PC-9 (cell line): ENCODE results near the gene GABRR2. TPM values are rescaled to one million over a fixed set of nuclear protein-coding genes. Genes with fewer than 3 reads are reported as not detected.
A peak's percentile ranks its signal among the peaks of the same experiment; 100 is the strongest.

ENCODE experiments used
- BruUV-seq: library from RNA; stranded (reverse); fragments of 400-500 nt; replicated peaks from 2 replicates; lab custom pipeline; 2021; lab: Mats Ljungman, UMichigan
- CTCF ChIA-PET: fragments of 300-600 bp; sonication (Branson Sonifier 250); formaldehyde crosslinking; loops from one replicate; lab custom pipeline; 2022; ENCODE audit warnings: antibody characterized with exemption; lab: Charles Lee
- POLR2A ChIA-PET: fragments of 300-600 bp; sonication (Branson Sonifier 250); formaldehyde crosslinking; loops from one replicate; lab custom pipeline; 2022; ENCODE audit warnings: antibody characterized with exemption; ENCODE audit not compliant: unreplicated experiment; lab: Charles Lee
- DNase-seq, 2 experiments: peaks; one replicate each; pipeline versions ENCODE4 v3.0.0 to v3.0.0-alpha.2; 2015 to 2022; ENCODE audit warnings: mixed read lengths in 1 of 2
- H2AFZ ChIP-seq: fragments of 200-600 bp; sonication (generic); 2 replicates; pipeline ENCODE4 v1.8.1; 2017; ENCODE audit warnings: antibody characterized with exemption
- H3F3A ChIP-seq: fragments of 200-600 bp; sonication (generic); 2 replicates; pipeline ENCODE4 v1.8.1; 2017; ENCODE audit warnings: antibody characterized with exemption, mild to moderate bottlenecking, low read depth; ENCODE audit not compliant: insufficient read depth
- H3K27ac ChIP-seq: fragments of 200-600 bp; sonication (generic); 2 replicates; pipeline ENCODE4 v1.6.1; 2016; ENCODE audit warnings: mixed run types
- H3K27me3 ChIP-seq: fragments of 200-600 bp; sonication (generic); 2 replicates; pipeline ENCODE4 v1.6.1; 2016; ENCODE audit warnings: low read depth, mixed run types; ENCODE audit not compliant: insufficient read depth
- H3K36me3 ChIP-seq: fragments of 200-600 bp; sonication (generic); 2 replicates; pipeline ENCODE4 v1.6.1; 2016; ENCODE audit warnings: low read depth, mixed run types
- H3K4me1 ChIP-seq: fragments of 200-600 bp; sonication (generic); replicated peaks from 2 replicates; pipeline ENCODE4 v1.6.1; 2016; ENCODE audit warnings: mixed run types; ENCODE audit not compliant: insufficient read depth
- H3K4me2 ChIP-seq: fragments of 200-600 bp; sonication (generic); 2 replicates; pipeline ENCODE4 v1.6.1; 2017; ENCODE audit warnings: mixed run types
- H3K4me3 ChIP-seq: fragments of 200-600 bp; sonication (generic); 2 replicates; pipeline ENCODE4 v1.6.1; 2016; ENCODE audit warnings: mixed run types
- H3K79me2 ChIP-seq: fragments of 200-600 bp; sonication (generic); 2 replicates; pipeline ENCODE4 v1.6.1; 2017; ENCODE audit warnings: low read depth, mixed run types
- H3K9me2 ChIP-seq: fragments of 200-600 bp; sonication (generic); 2 replicates; pipeline ENCODE4 v1.8.1; 2017; ENCODE audit warnings: mild to moderate bottlenecking; ENCODE audit not compliant: insufficient read depth
- H3K9me3 ChIP-seq: fragments of 200-600 bp; sonication (generic); 2 replicates; pipeline ENCODE4 v1.8.1; 2016; ENCODE audit warnings: low read depth; ENCODE audit not compliant: insufficient read depth
- H4K20me1 ChIP-seq: fragments of 200-600 bp; sonication (generic); 2 replicates; pipeline ENCODE4 v1.8.1; 2017; ENCODE audit not compliant: insufficient read depth
- CTCF ChIP-seq: fragments of 200-600 bp; sonication (generic); conservative IDR thresholded peaks from 2 replicates; pipeline ENCODE4 v1.6.1; 2017; ENCODE audit warnings: mixed run types, antibody characterized with exemption, mild to moderate bottlenecking, moderate library complexity
- EZH2 ChIP-seq: fragments of 200-600 bp; sonication (generic); IDR thresholded peaks from 2 replicates; pipeline ENCODE4 v1.8.0; 2017; ENCODE audit warnings: antibody characterized with exemption, low read depth
- intact Hi-C: fragments of 100-400 bp; cut with micrococcal nuclease; formaldehyde crosslinking; loops from one replicate; pipeline ENCODE4 v1.10.0; 2022; ENCODE audit not compliant: unreplicated experiment
- total RNA-seq: library from RNA; stranded (reverse); gene quantifications from 2 replicates; pipeline ENCODE4 v1.2.3, GENCODE V29; 2021

Gene GABRR2
- total RNA-seq, 1 experiment from 2014 or later: 0.52 TPM

DNA sequence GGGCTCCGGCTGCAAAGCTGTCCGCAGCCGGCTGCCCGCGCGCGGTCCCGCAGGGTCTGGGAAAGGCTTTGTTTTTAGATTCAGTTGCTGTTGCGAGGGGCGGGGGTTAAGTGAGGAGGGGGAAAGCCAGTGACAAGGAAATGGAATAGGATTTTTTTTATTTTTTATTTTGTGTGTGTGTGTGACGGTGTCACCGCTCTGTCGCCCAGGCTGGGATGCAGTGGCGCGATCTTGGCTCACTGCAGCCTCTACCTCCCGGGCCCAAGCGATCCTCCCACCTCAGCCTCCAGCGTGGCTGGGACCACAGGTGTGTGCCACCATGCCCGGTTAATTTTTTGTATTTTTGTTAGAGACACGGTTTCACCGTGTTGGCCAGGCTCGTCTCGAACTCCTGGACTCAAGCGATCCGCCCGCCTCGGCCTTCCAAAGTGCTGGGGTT is 38.0 kb upstream of the GABRR2 start:
- POLR2A ChIA-PET: interaction anchor here (0.6 to 2.1 kb wide), 4 partner anchors 46 to 1643 kb away, joined by 4 to 25 read pairs (median 11); no protein-coding TSS in a partner anchor

DNA sequence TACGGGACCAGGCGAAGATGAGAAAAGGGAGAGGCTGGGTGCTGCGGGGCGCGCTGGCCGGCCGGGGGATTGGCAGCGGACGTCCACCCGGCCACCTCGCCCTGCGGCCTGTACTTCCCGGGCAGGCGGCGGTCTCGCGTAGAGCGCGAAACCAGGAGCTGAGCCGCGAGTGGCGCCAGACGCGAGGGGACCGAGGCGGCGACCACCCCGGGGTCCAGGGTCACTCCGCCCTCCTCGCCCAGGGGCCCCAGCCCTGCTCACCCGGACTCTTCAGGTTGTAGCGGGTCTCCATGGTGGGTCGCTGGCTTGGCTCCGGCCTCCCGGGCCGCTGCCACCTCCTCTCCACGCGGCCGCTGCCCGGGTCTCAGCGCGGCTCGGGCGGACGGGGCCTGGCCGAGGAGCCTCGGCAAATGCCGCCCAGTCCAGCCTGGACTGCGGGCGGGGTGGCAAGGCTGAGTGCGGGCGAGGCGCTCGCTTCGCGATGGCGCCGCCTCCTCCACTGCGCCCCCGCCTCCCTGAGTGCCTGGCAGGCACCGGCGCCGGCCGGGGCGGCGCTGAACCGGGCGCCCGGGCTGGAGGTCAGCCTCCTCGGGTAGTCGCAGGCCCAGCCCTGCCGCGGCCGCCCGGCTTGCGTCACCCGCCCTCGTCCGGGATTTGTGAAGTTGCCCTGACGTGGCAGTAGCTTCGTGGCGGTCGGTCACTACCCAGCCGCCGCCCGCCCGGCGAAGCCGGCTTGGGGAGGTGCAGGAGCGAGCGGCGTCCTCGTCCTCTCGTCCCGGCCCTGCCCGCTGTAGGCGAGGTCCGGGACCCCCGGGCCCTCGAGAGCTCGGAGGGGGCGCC is 37.4 kb upstream of the GABRR2 start, which contains the start of gene UBE2J1:
Gene UBE2J1 (minus strand): TSS at position 445 of the 840 bp plus-strand sequence. CDS start 153 bp downstream, at position 292.
- Histone ChIP-seq H3K4me1 (peaks cover 28% of the 10 kb centered on the region), H2AFZ (peak within 1 kb of the TSS; percentile 86), H3F3A (peaks cover 12% of the 10 kb centered on the region; the same call in 1 of the 2 replicates), H3K4me3 (peak within 1 kb of the TSS; percentile 81), H3K9me3 (no peaks in the 10 kb centered on the region), H3K27me3 (no peaks in the 10 kb centered on the region), H3K9me2 (no peaks in the 10 kb centered on the region), H3K4me2 (peak within 1 kb of the TSS; percentile 91), H3K36me3 (no peaks in the 10 kb centered on the region), H3K27ac (peak within 1 kb of the TSS; percentile 88), H4K20me1 (no peaks in the 10 kb centered on the region), H3K79me2 (peaks cover 48% of the 10 kb centered on the region)
- no peak for TF ChIP-seq EZH2
- no peak for TF ChIP-seq CTCF
- ChIA-PET CTCF (interaction anchor here (0.9 to 1.6 kb wide), 2 partner anchors 54 to 932 kb away, joined by 3 to 5 read pairs; no protein-coding TSS in a partner anchor), POLR2A (interaction anchor here (0.6 to 2.1 kb wide), 9 partner anchors 47 to 1643 kb away, joined by 4 to 30 read pairs (median 6); partner anchors contain the start of gene RNGTT)
- no TSS peak for BruUV-seq
- DNase-seq: peak; percentile 80 to 93
- intact Hi-C loops: loop anchor here (1.0 to 5.0 kb wide), 2 partner anchors 54 to 270 kb away; partner anchors contain the start of gene PNRC1

More for the DNA sequence above, 38.0 kb upstream of the GABRR2 start:
- no peaks in the 10 kb centered on the region for H3K27me3 ChIP-seq
- H3K4me2 ChIP-seq: peak overlapping the region; percentile 91
- intact Hi-C loops: loop anchor here (5.0 kb wide), 1 partner anchor 271 kb away; the partner anchor contains the start of gene PNRC1
- TF ChIP-seq CTCF: no peak
- TF ChIP-seq EZH2: no peak
- TSS peak; percentile 91 for BruUV-seq
- H3K9me3 ChIP-seq: no peaks in the 10 kb centered on the region
- no peak for DNase-seq
- peaks cover 21% of the 10 kb centered on the region for H3K4me1 ChIP-seq
- peaks cover 12% of the 10 kb centered on the region; the same call in 1 of the 2 replicates for H3F3A ChIP-seq
- H2AFZ ChIP-seq: peak overlapping the region; percentile 86
- H3K27ac ChIP-seq: peak overlapping the region; percentile 88
- no peaks in the 10 kb centered on the region for H4K20me1 ChIP-seq
- H3K79me2 ChIP-seq: peaks cover 42% of the 10 kb centered on the region
- H3K36me3 ChIP-seq: no peaks in the 10 kb centered on the region
- CTCF ChIA-PET: interaction anchor here (0.9 to 1.6 kb wide), 2 partner anchors 55 to 932 kb away, joined by 3 to 5 read pairs; no protein-coding TSS in a partner anchor
- H3K4me3 ChIP-seq: peak overlapping the region; percentile 81; the same call in 1 of the 2 replicates
- H3K9me2 ChIP-seq: no peaks in the 10 kb centered on the region

- Histone ChIP-seq H3K36me3 (no peaks in the 10 kb centered on the region), H3K4me1 (peaks cover 35% of the 10 kb centered on the region), H3K4me3 (peak overlapping the region; percentile 81), H3K27me3 (no peaks in the 10 kb centered on the region), H3K9me3 (no peaks in the 10 kb centered on the region), H2AFZ (peak overlapping the region; percentile 81), H3K27ac (peak overlapping the region; percentile 88), H4K20me1 (no peaks in the 10 kb centered on the region), H3F3A (peaks cover 12% of the 10 kb centered on the region; the same call in 1 of the 2 replicates), H3K4me2 (peak overlapping the region; percentile 91), H3K79me2 (peaks cover 56% of the 10 kb centered on the region), H3K9me2 (no peaks in the 10 kb centered on the region)
- ChIA-PET POLR2A (interaction anchor here (0.6 to 2.1 kb wide), 7 partner anchors 50 to 968 kb away, joined by 4 to 30 read pairs (median 10); partner anchors contain the start of gene RNGTT), CTCF (interaction anchor here (1.6 kb wide), 1 partner anchor 54 kb away, joined by 5 read pairs; no protein-coding TSS in a partner anchor)
- TF ChIP-seq EZH2: no peak
- TF ChIP-seq CTCF: no peak
- DNase-seq: no peak
- intact Hi-C loops: loop anchor here (1.0 to 5.0 kb wide), 2 partner anchors 53 to 269 kb away; partner anchors contain the start of gene PNRC1
- TSS peak; percentile 39 for BruUV-seq
Observed at GRCh38 chr6:89351671-89352277, 36.7 kb upstream of the GABRR2 start.
